NAMALWA (cell line): ENCODE data around the gene PRRG4.
"Not testable (repeated sequence)": the region's sequence is repeated elsewhere in the genome, so short reads cannot be mapped to it uniquely, and the experiment has no call there.

ENCODE experiments used
- DNase-seq: peaks from one replicate; pipeline ENCODE4 v3.0.0-alpha.2; 2015; ENCODE audit warnings: low spot score

The PRRG4 gene

GRCh38 chr11:32885556-32885955 lies 55.8 kb downstream of the PRRG4 start:
- no peak for DNase-seq

GRCh38 chr11:32886180-32886579 lies 56.5 kb downstream of the PRRG4 start:
- no peak for DNase-seq

GRCh38 chr11:32887707-32888383 lies 58.1 kb downstream of the PRRG4 start:
- not testable (repeated sequence) for DNase-seq

- not testable (repeated sequence) for DNase-seq
Measured at GRCh38 chr11:32888384-32888710, 58.6 kb downstream of the PRRG4 start.

GRCh38 chr11:32888805-32889204 lies 59.1 kb downstream of the PRRG4 start:
- no peak for DNase-seq

GRCh38 chr11:32890843-32891656 lies 61.3 kb downstream of the PRRG4 start:
- DNase-seq: no peak

GRCh38 chr11:32891657-32892354 lies 62.1 kb downstream of the PRRG4 start:
- no peak for DNase-seq

- DNase-seq: peak; percentile 71
Measured at GRCh38 chr11:32892355-32893092, 62.8 kb downstream of the PRRG4 start, which contains the start of gene QSER1. TSS of gene QSER1 (plus strand) at chr11:32892811. CDS start at chr11:32893126, 315 bp downstream.

GRCh38 chr11:32893093-32893342 lies 63.3 kb downstream of the PRRG4 start:
- no peak for DNase-seq

GRCh38 chr11:32893343-32894148 lies 63.8 kb downstream of the PRRG4 start:
- peak; percentile 73 for DNase-seq

- peak; percentile 81 for DNase-seq
Measured at GRCh38 chr11:32894149-32894827, 64.6 kb downstream of the PRRG4 start.

GRCh38 chr11:32894921-32895320 lies 65.2 kb downstream of the PRRG4 start:
- DNase-seq: no peak

GRCh38 chr11:32895471-32895870 lies 65.7 kb downstream of the PRRG4 start:
- no peak for DNase-seq

GRCh38 chr11:32897103-32897502 lies 67.4 kb downstream of the PRRG4 start:
- no peak for DNase-seq

GRCh38 chr11:32899438-32899837 lies 69.7 kb downstream of the PRRG4 start:
- DNase-seq: no peak

GRCh38 chr11:32902089-32902665 lies 72.5 kb downstream of the PRRG4 start:
- no peak for DNase-seq

GRCh38 chr11:32905028-32905667 lies 75.4 kb downstream of the PRRG4 start:
- DNase-seq: no peak
